HEK293 (cell line): ENCODE measurements around the gene CETN3.
A peak's percentile ranks its signal among the peaks of the same experiment; 100 is the strongest.

Experiments
- CTCF ChIA-PET: fragments of 350-600 bp; formaldehyde crosslinking; extraction: SDS; loops from one replicate; lab custom pipeline; 2021; ENCODE audit warnings: antibody characterized with exemption; lab: Yijun Ruan, JAX
- POLR2A ChIA-PET: fragments of 300-600 bp; formaldehyde crosslinking; extraction: SDS; loops from one replicate; lab custom pipeline; 2020; ENCODE audit warnings: antibody characterized with exemption, inconsistent platforms; lab: Yijun Ruan, JAX
- H3K27ac ChIP-seq: fragments of 200-500 bp; sonication (Bioruptor generic); 2 replicates; pipeline ENCODE4 v1.5.1; 2014; ENCODE audit warnings: low read depth, low read length, control low read depth, inconsistent platforms; ENCODE audit errors: extremely low read depth
- H3K36me3 ChIP-seq, 2 experiments: fragments of 200-500 bp in 1 of 2; sonication (Bioruptor generic) in 1 of 2; 1 replicate in 1 of 2; 2 replicates in 1 of 2; pipeline ENCODE4 v1.5.1; 2014 to 2017; ENCODE audit warnings: inconsistent platforms in 2 of 2, low read length in 2 of 2; ENCODE audit not compliant: control insufficient read depth in 2 of 2, insufficient read depth in 1 of 2
- H3K4me1 ChIP-seq: fragments of 200-500 bp; sonication (Bioruptor generic); 2 replicates; pipeline ENCODE4 v1.5.1; 2014; ENCODE audit warnings: mild to moderate bottlenecking, low read length, inconsistent platforms; ENCODE audit not compliant: control insufficient read depth, insufficient read depth
- H3K4me3 ChIP-seq: 2 replicates; pipeline ENCODE4 v1.5.1; 2011; ENCODE audit warnings: low read depth, mild to moderate bottlenecking, control low read depth, low read length, moderate library complexity
- H3K9me3 ChIP-seq: fragments of 200-500 bp; sonication (Bioruptor generic); 2 replicates; pipeline ENCODE4 v1.5.1; 2014; ENCODE audit warnings: low read depth, low read length, inconsistent platforms; ENCODE audit not compliant: control insufficient read depth, insufficient read depth
- HOXC10 ChIP-seq: sonication (generic); formaldehyde crosslinking; IDR thresholded peaks from 2 replicates; pipeline ENCODE4 v1.8.1; 2023; ENCODE audit warnings: mild to moderate bottlenecking, missing genetic modification reagents
- OVOL3 ChIP-seq: fragments of 450-650 bp; formaldehyde crosslinking; IDR thresholded peaks from 2 replicates; pipeline ENCODE4 v1.5.1; 2016; ENCODE audit warnings: missing biosample characterization, missing genetic modification characterization
- PRDM1 ChIP-seq: fragments of 450-650 bp; formaldehyde crosslinking; IDR thresholded peaks from 2 replicates; pipeline ENCODE4; 2016; ENCODE audit warnings: missing biosample characterization, missing genetic modification characterization
- ZBTB1 ChIP-seq: fragments of 450-650 bp; formaldehyde crosslinking; IDR thresholded peaks from 2 replicates; pipeline ENCODE4 v1.5.1; 2016; ENCODE audit warnings: missing biosample characterization, missing genetic modification characterization
- ZBTB17 ChIP-seq: fragments of 450-650 bp; formaldehyde crosslinking; IDR thresholded peaks from 2 replicates; pipeline ENCODE4 v1.5.1; 2016; ENCODE audit warnings: missing biosample characterization, missing genetic modification characterization
- ZBTB21 ChIP-seq: fragments of 450-650 bp; formaldehyde crosslinking; IDR thresholded peaks from 2 replicates; pipeline ENCODE4 v1.5.1; 2017; ENCODE audit warnings: missing biosample characterization, missing genetic modification characterization
- ZBTB7A ChIP-seq: fragments of 450-650 bp; formaldehyde crosslinking; IDR thresholded peaks from 2 replicates; pipeline ENCODE4 v1.5.1; 2016; ENCODE audit warnings: low read depth, missing biosample characterization, missing genetic modification characterization
- ZFHX2 ChIP-seq: fragments of 450-650 bp; formaldehyde crosslinking; conservative IDR thresholded peaks from 2 replicates; pipeline ENCODE4 v1.5.1; 2016; ENCODE audit warnings: missing biosample characterization, missing genetic modification characterization
- ZNF175 ChIP-seq: fragments of 450-650 bp; formaldehyde crosslinking; IDR thresholded peaks from 2 replicates; pipeline ENCODE4 v1.5.1; 2016; ENCODE audit warnings: missing biosample characterization, missing genetic modification characterization
- ZNF292 ChIP-seq: fragments of 450-650 bp; formaldehyde crosslinking; IDR thresholded peaks from 2 replicates; pipeline ENCODE4 v1.5.1; 2016; ENCODE audit warnings: low read depth, missing biosample characterization, missing genetic modification characterization, borderline replicate concordance
- ZNF311 ChIP-seq: fragments of 450-650 bp; formaldehyde crosslinking; IDR thresholded peaks from 2 replicates; pipeline ENCODE4 v1.5.1; 2017; ENCODE audit warnings: missing biosample characterization, missing genetic modification characterization, borderline replicate concordance
- ZNF341 ChIP-seq: fragments of 450-650 bp; formaldehyde crosslinking; IDR thresholded peaks from 2 replicates; pipeline ENCODE4; 2016; ENCODE audit warnings: low read depth, missing biosample characterization, missing genetic modification characterization
- ZNF404 ChIP-seq: fragments of 450-650 bp; formaldehyde crosslinking; IDR thresholded peaks from 2 replicates; pipeline ENCODE4 v1.5.1; 2017; ENCODE audit warnings: missing biosample characterization, missing genetic modification characterization
- ZNF571 ChIP-seq: fragments of 450-650 bp; formaldehyde crosslinking; IDR thresholded peaks from 2 replicates; pipeline ENCODE4 v1.5.0; 2017; ENCODE audit warnings: missing biosample characterization, missing genetic modification characterization
- ZNF768 ChIP-seq: fragments of 450-650 bp; formaldehyde crosslinking; IDR thresholded peaks from 2 replicates; pipeline ENCODE4 v1.5.1; 2018; ENCODE audit warnings: missing biosample characterization, mild to moderate bottlenecking, missing genetic modification characterization
- ZNF785 ChIP-seq: fragments of 450-650 bp; formaldehyde crosslinking; IDR thresholded peaks from 2 replicates; pipeline ENCODE4 v1.5.1; 2016; ENCODE audit warnings: missing biosample characterization, missing genetic modification characterization
- ZNF791 ChIP-seq: fragments of 450-650 bp; formaldehyde crosslinking; IDR thresholded peaks from 2 replicates; pipeline ENCODE4 v1.5.1; 2016; ENCODE audit warnings: missing biosample characterization, missing genetic modification characterization
- ZNF843 ChIP-seq: fragments of 450-650 bp; formaldehyde crosslinking; IDR thresholded peaks from 2 replicates; pipeline ENCODE4 v1.5.1; 2016; ENCODE audit warnings: missing biosample characterization, missing genetic modification characterization
- TF ChIP-seq, protein P1 (sequence below): fragments of 450-650 bp; formaldehyde crosslinking; IDR thresholded peaks from 2 replicates; pipeline ENCODE4 v1.5.1; 2016; ENCODE audit warnings: missing biosample characterization, missing genetic modification characterization
- TF ChIP-seq, protein P2 (sequence below): fragments of 450-650 bp; formaldehyde crosslinking; IDR thresholded peaks from 2 replicates; pipeline ENCODE4 v1.5.1; 2016; ENCODE audit warnings: missing biosample characterization, missing genetic modification characterization
- TF ChIP-seq, protein P3 (sequence below): fragments of 450-650 bp; formaldehyde crosslinking; IDR thresholded peaks from 2 replicates; pipeline ENCODE4 v1.5.1; 2017; ENCODE audit warnings: missing biosample characterization, mild to moderate bottlenecking, missing genetic modification characterization, moderate library complexity
- TF ChIP-seq, protein P4 (sequence below): fragments of 450-650 bp; formaldehyde crosslinking; IDR thresholded peaks from 2 replicates; pipeline ENCODE4 v1.5.1; 2016; ENCODE audit warnings: missing biosample characterization, missing genetic modification characterization
- TF ChIP-seq, protein P5 (sequence below): fragments of 450-650 bp; formaldehyde crosslinking; IDR thresholded peaks from 2 replicates; pipeline ENCODE4 v1.5.0; 2017; ENCODE audit warnings: missing biosample characterization, missing genetic modification characterization, borderline replicate concordance

The CETN3 gene

DNA sequence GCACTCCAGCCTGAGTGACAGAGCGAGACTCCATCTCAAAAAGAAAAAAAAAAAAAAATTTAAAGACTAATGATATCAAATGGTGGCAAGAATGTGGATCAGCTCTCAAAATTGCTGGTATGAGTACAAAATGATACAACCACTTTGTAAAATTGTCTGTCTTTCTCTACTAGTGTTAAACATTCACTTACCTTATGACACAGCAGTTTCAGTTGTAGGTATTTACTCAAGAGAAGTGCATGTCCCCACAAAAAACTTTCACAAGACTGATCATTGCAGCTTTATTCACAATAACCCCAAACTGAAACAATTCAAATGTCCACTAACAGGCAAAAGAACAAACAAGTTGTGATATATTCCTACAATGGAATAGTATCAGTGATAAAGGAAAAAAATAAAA, 14.7 kb upstream of the CETN3 start:
- ChIA-PET CTCF (interaction anchor here (0.6 to 1.5 kb wide), 2 partner anchors 9 to 17 kb away, joined by 5 to 8 read pairs; no protein-coding TSS in a partner anchor), POLR2A (no interaction called here)

DNA sequence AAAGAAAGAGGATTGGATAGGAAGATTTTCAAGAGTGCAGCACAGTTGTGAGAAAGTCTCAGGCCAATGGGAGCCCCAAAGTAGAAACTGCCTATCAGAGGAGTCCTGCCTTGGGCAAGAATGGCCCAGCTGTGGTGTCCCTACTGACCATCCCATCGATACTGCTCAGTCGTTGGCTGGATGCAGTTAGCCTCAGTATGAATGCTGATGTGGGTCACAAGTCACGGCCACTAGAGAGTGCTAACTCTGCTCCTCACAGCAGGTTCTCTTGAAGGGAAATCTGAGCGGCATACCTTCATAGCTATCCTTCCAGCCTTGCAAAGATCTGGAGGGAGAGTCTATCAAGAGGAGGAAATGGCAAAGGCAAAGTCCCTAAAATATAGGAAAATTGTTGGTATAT, 11.6 kb upstream of the CETN3 start:
- Histone ChIP-seq H3K4me3 (no peak overlapping the region), H3K27ac (no peak overlapping the region), H3K9me3 (no peaks in the 10 kb centered on the region), H3K4me1 (no peaks in the 10 kb centered on the region), H3K36me3 (no peaks in the 10 kb centered on the region)
- TF ChIP-seq, protein P1, sequence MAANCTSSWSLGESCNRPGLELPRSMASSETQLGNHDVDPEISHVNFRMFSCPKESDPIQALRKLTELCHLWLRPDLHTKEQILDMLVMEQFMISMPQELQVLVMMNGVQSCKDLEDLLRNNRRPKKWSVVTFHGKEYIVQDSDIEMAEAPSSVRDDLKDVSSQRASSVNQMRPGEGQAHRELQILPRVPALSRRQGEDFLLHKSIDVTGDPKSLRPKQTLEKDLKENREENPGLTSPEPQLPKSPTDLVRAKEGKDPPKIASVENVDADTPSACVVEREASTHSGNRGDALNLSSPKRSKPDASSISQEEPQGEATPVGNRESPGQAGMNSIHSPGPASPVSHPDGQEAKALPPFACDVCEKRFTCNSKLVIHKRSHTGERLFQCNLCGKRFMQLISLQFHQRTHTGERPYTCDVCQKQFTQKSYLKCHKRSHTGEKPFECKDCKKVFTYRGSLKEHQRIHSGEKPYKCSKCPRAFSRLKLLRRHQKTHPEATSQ: no peak
- TF ChIP-seq, protein P2, sequence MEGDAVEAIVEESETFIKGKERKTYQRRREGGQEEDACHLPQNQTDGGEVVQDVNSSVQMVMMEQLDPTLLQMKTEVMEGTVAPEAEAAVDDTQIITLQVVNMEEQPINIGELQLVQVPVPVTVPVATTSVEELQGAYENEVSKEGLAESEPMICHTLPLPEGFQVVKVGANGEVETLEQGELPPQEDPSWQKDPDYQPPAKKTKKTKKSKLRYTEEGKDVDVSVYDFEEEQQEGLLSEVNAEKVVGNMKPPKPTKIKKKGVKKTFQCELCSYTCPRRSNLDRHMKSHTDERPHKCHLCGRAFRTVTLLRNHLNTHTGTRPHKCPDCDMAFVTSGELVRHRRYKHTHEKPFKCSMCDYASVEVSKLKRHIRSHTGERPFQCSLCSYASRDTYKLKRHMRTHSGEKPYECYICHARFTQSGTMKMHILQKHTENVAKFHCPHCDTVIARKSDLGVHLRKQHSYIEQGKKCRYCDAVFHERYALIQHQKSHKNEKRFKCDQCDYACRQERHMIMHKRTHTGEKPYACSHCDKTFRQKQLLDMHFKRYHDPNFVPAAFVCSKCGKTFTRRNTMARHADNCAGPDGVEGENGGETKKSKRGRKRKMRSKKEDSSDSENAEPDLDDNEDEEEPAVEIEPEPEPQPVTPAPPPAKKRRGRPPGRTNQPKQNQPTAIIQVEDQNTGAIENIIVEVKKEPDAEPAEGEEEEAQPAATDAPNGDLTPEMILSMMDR: peak; percentile 44
- TF ChIP-seq ZBTB7A (tag by site-specific recombination) (no peak), ZNF571 (no peak), HOXC10 (CRISPR knock-in tag) (no peak), ZBTB17 (tag by site-specific recombination) (peak; percentile 38; the same call in 1 of the 2 replicates), ZNF311 (tag by site-specific recombination) (no peak), ZBTB1 (tag by site-specific recombination) (no peak), ZNF292 (no peak), ZNF404 (tag by site-specific recombination) (no peak), ZNF843 (no peak), OVOL3 (tag by site-specific recombination) (no peak), PRDM1 (tag by site-specific recombination) (peak; percentile 56; the same call in 1 of the 2 replicates)
- TF ChIP-seq, protein P3, sequence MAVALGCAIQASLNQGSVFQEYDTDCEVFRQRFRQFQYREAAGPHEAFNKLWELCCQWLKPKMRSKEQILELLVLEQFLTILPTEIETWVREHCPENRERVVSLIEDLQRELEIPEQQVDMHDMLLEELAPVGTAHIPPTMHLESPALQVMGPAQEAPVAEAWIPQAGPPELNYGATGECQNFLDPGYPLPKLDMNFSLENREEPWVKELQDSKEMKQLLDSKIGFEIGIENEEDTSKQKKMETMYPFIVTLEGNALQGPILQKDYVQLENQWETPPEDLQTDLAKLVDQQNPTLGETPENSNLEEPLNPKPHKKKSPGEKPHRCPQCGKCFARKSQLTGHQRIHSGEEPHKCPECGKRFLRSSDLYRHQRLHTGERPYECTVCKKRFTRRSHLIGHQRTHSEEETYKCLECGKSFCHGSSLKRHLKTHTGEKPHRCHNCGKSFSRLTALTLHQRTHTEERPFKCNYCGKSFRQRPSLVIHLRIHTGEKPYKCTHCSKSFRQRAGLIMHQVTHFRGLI (tag by site-specific recombination): no peak
- ChIA-PET CTCF (interaction anchor here (0.7 to 1.5 kb wide), 6 partner anchors 12 to 109 kb away, joined by 3 to 6 read pairs (median 4); no protein-coding TSS in a partner anchor), POLR2A (interaction anchor here (3.1 kb wide), 1 partner anchor 12 kb away, joined by 10 read pairs; the partner anchor contains the start of gene CETN3)

More for the DNA sequence above, 14.7 kb upstream of the CETN3 start:
- TF ChIP-seq ZFHX2 (no peak), ZNF785 (no peak), ZBTB21 (tag by site-specific recombination) (no peak), ZNF341 (no peak)
- Histone ChIP-seq H3K27ac (no peak overlapping the region), H3K36me3 (no peaks in the 10 kb centered on the region), H3K4me1 (no peaks in the 10 kb centered on the region), H3K4me3 (no peak overlapping the region), H3K9me3 (no peaks in the 10 kb centered on the region)

DNA sequence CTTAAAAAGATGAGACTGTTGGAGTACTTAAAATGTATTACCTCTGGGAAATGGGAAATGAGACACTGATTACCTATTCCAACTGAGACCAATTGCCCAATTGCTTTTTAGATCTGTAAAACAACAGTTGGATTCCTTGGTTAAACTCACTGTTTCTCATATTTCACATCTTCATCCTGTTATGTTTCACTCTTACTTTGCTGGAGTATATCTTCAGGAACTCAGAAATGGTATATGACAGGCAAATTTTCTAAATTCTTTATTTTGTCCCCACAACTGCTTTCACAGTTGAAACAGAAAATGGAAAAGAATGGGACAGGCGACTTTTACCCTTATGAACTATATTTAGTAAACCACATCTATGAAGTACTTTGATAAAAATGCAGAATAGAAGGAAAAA, 8.7 kb upstream of the CETN3 start:
- no peaks in the 10 kb centered on the region for H3K9me3 ChIP-seq
- CTCF ChIA-PET: no interaction called here
- no peaks in the 10 kb centered on the region for H3K4me1 ChIP-seq
- POLR2A ChIA-PET: interaction anchor here (1.4 kb wide), 1 partner anchor 9 kb away, joined by 3 read pairs; no protein-coding TSS in a partner anchor
- no peak overlapping the region for H3K4me3 ChIP-seq
- no peaks in the 10 kb centered on the region for H3K36me3 ChIP-seq
- H3K27ac ChIP-seq: no peak overlapping the region
- TF ChIP-seq ZNF768 (tag by site-specific recombination): no peak
- TF ChIP-seq ZNF175: no peak
- no peak for TF ChIP-seq ZNF791 (tag by site-specific recombination)
- TF ChIP-seq ZFHX2: no peak
- TF ChIP-seq, protein P4, sequence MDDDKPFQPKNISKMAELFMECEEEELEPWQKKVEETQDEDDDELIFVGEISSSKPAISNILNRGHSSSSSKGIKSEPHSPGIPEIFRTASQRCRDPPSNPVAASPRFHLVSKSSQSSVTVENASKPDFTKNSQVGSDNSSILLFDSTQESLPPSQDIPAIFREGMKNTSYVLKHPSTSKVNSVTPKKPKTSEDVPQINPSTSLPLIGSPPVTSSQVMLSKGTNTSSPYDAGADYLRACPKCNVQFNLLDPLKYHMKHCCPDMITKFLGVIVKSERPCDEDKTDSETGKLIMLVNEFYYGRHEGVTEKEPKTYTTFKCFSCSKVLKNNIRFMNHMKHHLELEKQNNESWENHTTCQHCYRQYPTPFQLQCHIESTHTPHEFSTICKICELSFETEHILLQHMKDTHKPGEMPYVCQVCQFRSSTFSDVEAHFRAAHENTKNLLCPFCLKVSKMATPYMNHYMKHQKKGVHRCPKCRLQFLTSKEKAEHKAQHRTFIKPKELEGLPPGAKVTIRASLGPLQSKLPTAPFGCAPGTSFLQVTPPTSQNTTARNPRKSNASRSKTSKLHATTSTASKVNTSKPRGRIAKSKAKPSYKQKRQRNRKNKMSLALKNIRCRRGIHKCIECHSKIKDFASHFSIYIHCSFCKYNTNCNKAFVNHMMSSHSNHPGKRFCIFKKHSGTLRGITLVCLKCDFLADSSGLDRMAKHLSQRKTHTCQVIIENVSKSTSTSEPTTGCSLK (tag by site-specific recombination): no peak
- TF ChIP-seq, protein P5, sequence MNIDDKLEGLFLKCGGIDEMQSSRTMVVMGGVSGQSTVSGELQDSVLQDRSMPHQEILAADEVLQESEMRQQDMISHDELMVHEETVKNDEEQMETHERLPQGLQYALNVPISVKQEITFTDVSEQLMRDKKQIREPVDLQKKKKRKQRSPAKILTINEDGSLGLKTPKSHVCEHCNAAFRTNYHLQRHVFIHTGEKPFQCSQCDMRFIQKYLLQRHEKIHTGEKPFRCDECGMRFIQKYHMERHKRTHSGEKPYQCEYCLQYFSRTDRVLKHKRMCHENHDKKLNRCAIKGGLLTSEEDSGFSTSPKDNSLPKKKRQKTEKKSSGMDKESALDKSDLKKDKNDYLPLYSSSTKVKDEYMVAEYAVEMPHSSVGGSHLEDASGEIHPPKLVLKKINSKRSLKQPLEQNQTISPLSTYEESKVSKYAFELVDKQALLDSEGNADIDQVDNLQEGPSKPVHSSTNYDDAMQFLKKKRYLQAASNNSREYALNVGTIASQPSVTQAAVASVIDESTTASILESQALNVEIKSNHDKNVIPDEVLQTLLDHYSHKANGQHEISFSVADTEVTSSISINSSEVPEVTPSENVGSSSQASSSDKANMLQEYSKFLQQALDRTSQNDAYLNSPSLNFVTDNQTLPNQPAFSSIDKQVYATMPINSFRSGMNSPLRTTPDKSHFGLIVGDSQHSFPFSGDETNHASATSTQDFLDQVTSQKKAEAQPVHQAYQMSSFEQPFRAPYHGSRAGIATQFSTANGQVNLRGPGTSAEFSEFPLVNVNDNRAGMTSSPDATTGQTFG (tag by site-specific recombination): no peak
